Measurements from ENCODE around the gene PAX5. TPM values are rescaled to one million over a fixed set of nuclear protein-coding genes. Genes with fewer than 3 reads are reported as not detected.
A peak's percentile ranks its signal among the peaks of the same experiment; 100 is the strongest.

The PAX5 gene
- total RNA-seq, 1 donor from 2014 or later = 24.3 TPM

- H3K4me3 Mint-ChIP-seq (ENCODE audit: unreplicated experiment) = no peak overlapping the region
- H3K9me3 Mint-ChIP-seq (ENCODE audit: unreplicated experiment) = peaks cover 12% of the 10 kb centered on the region
- H3K36me3 Mint-ChIP-seq (ENCODE audit: unreplicated experiment) = no peaks in the 10 kb centered on the region
- peaks cover 10% of the 10 kb centered on the region for H3K27me3 Mint-ChIP-seq (ENCODE audit: unreplicated experiment)
- H3K4me1 Mint-ChIP-seq (ENCODE audit: low read depth, unreplicated experiment) = peaks cover 10% of the 10 kb centered on the region
- DNase-seq = no peak
- no peak overlapping the region for H3K27ac Mint-ChIP-seq (ENCODE audit: unreplicated experiment)
- TF ChIP-seq CTCF (IDR thresholded peaks at IDR 0.05; ENCODE audit: partially characterized antibody, unreplicated experiment) = no peak
These were observed 189.1 kb downstream of the PAX5 start for GRCh38 chr9:36844961-36845360.

- Mint-ChIP-seq H3K27me3 (ENCODE audit: unreplicated experiment) (peaks cover 10% of the 10 kb centered on the region), H3K27ac (ENCODE audit: unreplicated experiment) (no peak overlapping the region)
These were observed 190.1 kb downstream of the PAX5 start for GRCh38 chr9:36843964-36844363.

GRCh38 chr9:36842560-36843530 is 191.2 kb downstream of the PAX5 start:
- H3K4me3 Mint-ChIP-seq (ENCODE audit: unreplicated experiment) = no peak overlapping the region
- H3K27ac Mint-ChIP-seq (ENCODE audit: unreplicated experiment) = no peak overlapping the region
- no peak for TF ChIP-seq CTCF (IDR thresholded peaks at IDR 0.05; ENCODE audit: partially characterized antibody, unreplicated experiment)
- H3K36me3 Mint-ChIP-seq (ENCODE audit: unreplicated experiment) = peaks cover 5% of the 10 kb centered on the region
- H3K27me3 Mint-ChIP-seq (ENCODE audit: unreplicated experiment) = peaks cover 10% of the 10 kb centered on the region
- H3K4me1 Mint-ChIP-seq (ENCODE audit: low read depth, unreplicated experiment) = peaks cover 8% of the 10 kb centered on the region
- H3K9me3 Mint-ChIP-seq (ENCODE audit: unreplicated experiment) = peaks cover 18% of the 10 kb centered on the region
- DNase-seq = no peak

More at GRCh38 chr9:36843964-36844363, 190.1 kb downstream of the PAX5 start:
- peaks cover 15% of the 10 kb centered on the region for H3K9me3 Mint-ChIP-seq (ENCODE audit: unreplicated experiment)
- H3K4me1 Mint-ChIP-seq (ENCODE audit: low read depth, unreplicated experiment) = peaks cover 10% of the 10 kb centered on the region
- H3K4me3 Mint-ChIP-seq (ENCODE audit: unreplicated experiment) = no peak overlapping the region
- DNase-seq = no peak
- peaks cover 5% of the 10 kb centered on the region for H3K36me3 Mint-ChIP-seq (ENCODE audit: unreplicated experiment)
- TF ChIP-seq CTCF (IDR thresholded peaks at IDR 0.05; ENCODE audit: partially characterized antibody, unreplicated experiment) = no peak

- peak overlapping the region; percentile 38 for H3K27ac Mint-ChIP-seq (ENCODE audit: unreplicated experiment)
These were observed 193.1 kb downstream of the PAX5 start for GRCh38 chr9:36840898-36841536.

More at GRCh38 chr9:36840898-36841536, 193.1 kb downstream of the PAX5 start:
- H3K36me3 Mint-ChIP-seq (ENCODE audit: unreplicated experiment) = peaks cover 5% of the 10 kb centered on the region
- no peak overlapping the region for H3K4me3 Mint-ChIP-seq (ENCODE audit: unreplicated experiment)
- peaks cover 8% of the 10 kb centered on the region for H3K4me1 Mint-ChIP-seq (ENCODE audit: low read depth, unreplicated experiment)
- no peak for DNase-seq
- peaks cover 20% of the 10 kb centered on the region for H3K9me3 Mint-ChIP-seq (ENCODE audit: unreplicated experiment)
- no peak for TF ChIP-seq CTCF (IDR thresholded peaks at IDR 0.05; ENCODE audit: partially characterized antibody, unreplicated experiment)
- H3K27me3 Mint-ChIP-seq (ENCODE audit: unreplicated experiment) = peaks cover 10% of the 10 kb centered on the region
